Measurements from ENCODE around the gene COL28A1.

COL28A1 gene

DNA sequence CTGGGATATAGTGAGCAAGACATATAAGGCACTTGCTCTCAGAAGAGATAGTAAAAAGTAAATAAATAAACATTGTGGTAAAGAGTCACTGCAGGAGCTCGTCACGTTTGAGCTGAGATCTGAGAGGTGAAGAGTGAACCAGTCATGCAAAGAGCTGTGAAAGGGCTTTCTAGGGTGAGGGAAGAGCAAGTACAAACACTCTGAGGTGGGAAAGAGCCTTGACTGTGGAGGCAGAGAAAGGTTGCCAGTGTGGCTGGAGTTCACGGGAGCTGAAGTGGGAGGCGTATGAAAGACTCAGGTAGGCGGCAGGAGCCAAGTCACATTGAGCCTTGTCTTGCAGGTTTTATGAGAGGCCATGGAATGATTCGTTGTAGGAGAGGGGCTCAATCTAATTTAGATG, 212.3 kb downstream of the COL28A1 start:
- DNase-seq, result no peak

DNA sequence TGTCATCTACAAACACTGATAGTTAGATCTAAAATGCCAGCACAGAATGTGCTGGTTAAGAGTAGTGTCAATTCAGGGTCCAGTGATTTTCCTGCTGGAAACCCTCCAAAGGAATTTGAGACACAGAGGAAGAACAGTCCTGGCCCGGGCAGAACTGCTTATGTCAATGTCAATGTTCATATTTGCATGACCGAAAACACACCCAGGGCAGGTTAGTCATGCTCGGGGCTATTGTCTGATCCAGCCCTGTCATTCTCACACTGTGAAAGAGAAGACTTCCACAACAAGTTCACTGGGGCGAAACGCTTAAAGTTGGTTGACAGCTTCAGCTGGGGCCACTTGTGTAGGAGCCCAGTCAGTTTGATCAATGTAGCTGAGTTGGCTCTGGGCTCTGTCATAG, 214.0 kb downstream of the COL28A1 start:
- DNase-seq, result peak in 1 of 2 donors; percentile 12

DNA sequence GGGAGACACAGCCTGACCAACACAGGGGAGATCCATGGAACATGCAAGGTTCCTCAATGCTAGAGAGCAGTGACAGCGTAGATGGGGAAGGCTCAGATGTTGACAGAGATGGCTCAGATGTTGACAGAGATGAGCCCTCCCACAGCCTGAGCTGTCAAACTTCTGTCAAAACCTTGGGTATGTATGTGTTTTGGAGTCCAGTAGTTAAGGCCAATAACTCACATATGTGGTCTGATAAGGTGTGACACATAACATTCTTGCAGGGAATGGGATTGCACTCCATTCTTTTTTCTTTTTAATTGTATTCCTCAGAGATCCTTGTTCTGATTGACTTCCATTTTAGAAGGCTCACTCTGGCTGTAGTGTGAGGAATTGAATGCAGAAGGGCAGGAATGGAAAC, 217.1 kb downstream of the COL28A1 start:
- DNase-seq, result no peak

DNA sequence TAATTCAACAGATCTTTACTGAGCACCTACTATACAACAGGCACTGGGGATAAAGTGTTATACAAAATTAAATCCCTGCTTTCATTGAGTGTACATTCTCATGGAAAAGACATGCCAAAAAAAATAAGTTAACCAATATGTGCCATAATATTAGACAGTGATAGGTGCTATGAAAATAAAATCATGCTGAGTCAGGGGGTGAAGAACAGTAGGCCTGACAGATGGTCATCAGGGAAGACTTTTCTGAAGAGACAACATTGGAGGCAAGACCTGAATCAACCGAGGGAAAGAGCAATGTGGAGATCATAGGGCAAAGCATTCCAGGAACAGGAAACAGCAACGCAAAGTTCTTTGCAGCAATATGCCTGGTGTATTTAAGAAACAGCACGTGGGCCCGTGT, 217.8 kb downstream of the COL28A1 start:
- DNase-seq, result no peak

DNA sequence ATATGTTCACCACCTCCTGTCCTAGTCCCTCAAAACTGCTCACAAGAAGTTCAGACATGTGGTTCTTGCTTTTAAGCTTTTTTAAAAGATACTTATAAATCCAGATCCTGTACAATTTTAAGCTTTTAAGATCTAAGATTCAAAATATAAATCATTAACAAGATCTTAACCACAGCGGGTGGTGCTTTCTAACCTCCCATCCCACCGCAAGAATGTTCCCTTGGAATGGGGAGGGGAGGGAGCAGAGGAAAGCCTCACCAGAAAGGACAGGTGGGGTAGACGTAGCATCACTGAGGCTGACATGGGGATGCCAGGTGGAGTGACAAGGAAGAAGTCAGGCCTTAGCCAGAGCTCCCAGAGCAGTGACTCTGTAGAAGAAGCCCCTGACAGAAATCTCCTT, 219.8 kb downstream of the COL28A1 start:
- no peak for DNase-seq

DNA sequence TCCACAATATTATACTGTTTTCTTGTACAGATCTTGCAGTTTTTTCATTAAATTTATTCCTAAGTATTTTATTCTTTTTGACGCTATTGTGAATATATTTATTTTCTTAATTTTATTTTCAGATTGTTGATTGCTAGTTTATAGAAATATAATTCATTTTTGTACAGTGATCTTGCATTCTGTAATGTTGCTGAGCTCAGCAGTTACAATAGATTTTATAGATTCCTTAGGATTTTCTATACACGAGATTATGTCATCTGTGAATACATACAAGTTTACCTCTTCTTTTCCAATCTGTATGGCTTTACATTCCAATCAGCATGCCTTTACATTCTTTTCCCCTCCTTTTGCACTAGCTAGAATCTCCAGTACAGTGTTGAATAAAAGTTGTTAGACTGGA, 223.3 kb downstream of the COL28A1 start:
- no peak for DNase-seq

DNA sequence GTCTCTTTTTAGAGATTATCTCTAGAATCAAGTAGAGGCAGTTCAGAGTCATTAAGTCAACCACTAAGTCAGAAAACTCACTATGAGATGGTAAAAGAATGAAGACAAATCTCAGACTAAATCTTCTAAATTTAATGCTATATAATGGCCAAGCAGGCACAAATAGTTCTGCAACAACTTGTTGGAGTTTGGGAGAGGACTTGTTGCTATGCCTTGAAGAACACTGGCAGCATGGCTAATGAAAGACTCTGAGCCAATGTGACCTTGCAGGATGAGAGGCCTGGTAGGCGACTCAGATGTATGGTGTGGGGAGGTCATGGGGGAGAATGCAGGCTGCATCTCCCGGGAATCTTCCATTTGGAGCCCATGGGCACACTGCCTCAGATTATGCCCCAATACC, 224.7 kb downstream of the COL28A1 start:
- no peak for DNase-seq

DNA sequence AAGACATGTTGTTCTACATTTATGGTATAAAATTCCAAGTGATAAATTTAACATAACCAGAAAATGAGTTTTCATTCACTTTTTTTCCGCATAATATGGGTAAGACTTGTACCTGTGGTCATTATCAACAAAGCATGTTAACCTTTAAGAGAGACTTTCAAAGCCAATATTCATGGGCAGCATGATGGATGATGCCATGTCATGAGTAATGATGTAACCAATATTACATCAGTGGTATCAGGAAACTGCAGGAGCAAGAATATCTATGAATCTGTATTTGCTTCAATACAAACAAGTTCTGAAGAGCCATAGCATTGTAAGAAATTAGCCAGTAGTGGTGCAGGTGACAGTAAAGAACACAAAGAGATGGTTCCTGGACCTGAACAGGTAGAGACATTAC, 226.5 kb downstream of the COL28A1 start:
- DNase-seq, result no peak

Measured in CD4-positive, alpha-beta T cell treated with Interleukin-4 for 1 hour (primary cell).